Keratinocyte (primary cell): ENCODE data around the gene NIT2. TPM values are rescaled to one million over a fixed set of nuclear protein-coding genes. Genes with fewer than 3 reads are reported as not detected.

Experiments
- DNase-seq: peaks from one replicate; pipeline ENCODE4 v3.0.0-alpha.2; 2011; ENCODE audit warnings: low read depth, missing footprints, low spot score
- FAIRE-seq: peaks from 2 replicates; lab custom pipeline; 2011; peaks lifted over from hg19 to GRCh38; lab: Jason Lieb, UNC
- H2AFZ ChIP-seq: 2 replicates; pipeline ENCODE4 v1.6.0; 2012; ENCODE audit warnings: low read length, control low read depth, inconsistent platforms; ENCODE audit not compliant: control insufficient read depth
- H3K27ac ChIP-seq: 2 replicates; pipeline ENCODE4 v1.5.1; 2011; ENCODE audit warnings: low read length; ENCODE audit not compliant: control insufficient read depth, insufficient read depth
- H3K27me3 ChIP-seq: 3 replicates; pipeline ENCODE4 v1.6.0; 2011; ENCODE audit warnings: low read length; ENCODE audit not compliant: control insufficient read depth, insufficient read depth; ENCODE audit errors: extremely low read depth
- H3K36me3 ChIP-seq, 2 experiments: 2 replicates in 1 of 2; 3 replicates in 1 of 2; pipeline ENCODE4 v1.5.1; 2011; ENCODE audit warnings: low read length in 2 of 2, mild to moderate bottlenecking in 1 of 2; ENCODE audit not compliant: control insufficient read depth in 2 of 2, insufficient read depth in 2 of 2; ENCODE audit errors: extremely low read depth in 1 of 2
- H3K4me1 ChIP-seq: 3 replicates; pipeline ENCODE4 v1.5.1; 2011; ENCODE audit warnings: low read length; ENCODE audit not compliant: control insufficient read depth, insufficient read depth; ENCODE audit errors: extremely low read depth
- H3K4me2 ChIP-seq: 3 replicates; pipeline ENCODE4 v1.6.0; 2011; ENCODE audit warnings: low read depth, low read length; ENCODE audit not compliant: control insufficient read depth, insufficient read depth; ENCODE audit errors: extremely low read depth
- H3K4me3 ChIP-seq, 3 experiments: fragments of 200-600 bp in 1 of 3; sonication (generic) in 1 of 3; 2 replicates in 2 of 3; 3 replicates in 1 of 3; pipeline ENCODE4 v1.5.1; 2011 to 2016; ENCODE audit warnings: low read length in 3 of 3, mild to moderate bottlenecking in 3 of 3, control low read depth in 2 of 3, inconsistent platforms in 1 of 3, low read depth in 1 of 3, mixed read lengths in 1 of 3, mixed run types in 1 of 3, moderate library complexity in 1 of 3; ENCODE audit not compliant: control insufficient read depth in 2 of 3, insufficient read depth in 2 of 3; ENCODE audit errors: extremely low read depth in 1 of 3
- H3K79me2 ChIP-seq: 2 replicates; pipeline ENCODE4 v1.6.0; 2012; ENCODE audit warnings: low read length; ENCODE audit not compliant: control insufficient read depth, insufficient read depth
- H3K9ac ChIP-seq: 3 replicates; pipeline ENCODE4 v1.6.0; 2011; ENCODE audit warnings: low read length; ENCODE audit not compliant: control insufficient read depth, insufficient read depth; ENCODE audit errors: extremely low read depth
- H3K9me1 ChIP-seq: 3 replicates; pipeline ENCODE4 v1.6.0; 2011; ENCODE audit warnings: low read length; ENCODE audit not compliant: control insufficient read depth, insufficient read depth; ENCODE audit errors: extremely low read depth
- H3K9me3 ChIP-seq: 2 replicates; pipeline ENCODE4 v1.5.1; 2012; ENCODE audit warnings: low read depth, low read length; ENCODE audit not compliant: control insufficient read depth
- H4K20me1 ChIP-seq: 3 replicates; pipeline ENCODE4 v1.6.0; 2011; ENCODE audit warnings: low read length; ENCODE audit not compliant: control insufficient read depth, insufficient read depth; ENCODE audit errors: extremely low read depth
- CTCF ChIP-seq, 3 experiments: IDR thresholded peaks in 1 of 3; conservative IDR thresholded peaks in 1 of 3; optimal IDR thresholded peaks in 1 of 3; 2 replicates in 2 of 3; 3 replicates in 1 of 3; pipeline versions ENCODE3 to v1.5.1; 2011; ENCODE audit warnings: low read length in 3 of 3, mild to moderate bottlenecking in 3 of 3, moderate library complexity in 2 of 3, control low read depth in 1 of 3, inconsistent platforms in 1 of 3; ENCODE audit not compliant: insufficient read depth in 2 of 3; ENCODE audit errors: extremely low read depth in 1 of 3
- EZH2 ChIP-seq: IDR thresholded peaks from one replicate; pipeline ENCODE4 v1.6.1; 2012; ENCODE audit warnings: inconsistent platforms, mild to moderate bottlenecking, low read length, moderate library complexity
- dilution Hi-C: fragments of 300-500 bp; cut with MboI; formaldehyde crosslinking; loops from one replicate; pipeline ENCODE4 v1.7.0; 2020; ENCODE audit warnings: low sequenced_read_pairs; ENCODE audit not compliant: extremely low pct_ligation_motif_present
- polyA plus RNA-seq, 5 experiments: library from polyadenylated mRNA; depleted of rRNA in 3 of 5; stranded (reverse) in 3 of 5; stranded (forward) in 1 of 5; unstranded in 1 of 5; fragments of >200 nt; gene quantifications; 1 replicate in 1 of 5; 2 replicates in 3 of 5; 3 replicates in 1 of 5; pipeline versions ENCODE4 v1.2.1 to v1.2.3, GENCODE V29; 2011 to 2012; ENCODE audit warnings: missing spikeins in 2 of 5, low read depth in 1 of 5, low replicate concordance in 1 of 5

Gene NIT2
- polyA plus RNA-seq, 1 donor (not counting 4 experiments of a cell fraction or from before 2014, with no cell fraction given): 118 TPM

- FAIRE-seq: no peak
- Histone ChIP-seq H3K4me1 (peaks cover 16% of the 10 kb centered on the region), H3K79me2 (no peaks in the 10 kb centered on the region), H2AFZ (no peak overlapping the region), H3K9me1 (no peaks in the 10 kb centered on the region), H3K4me3 (no peak overlapping the region), H3K9ac (no peak overlapping the region), H3K36me3 (no peaks in the 10 kb centered on the region), H3K27me3 (no peaks in the 10 kb centered on the region), H4K20me1 (no peaks in the 10 kb centered on the region), H3K4me2 (no peak overlapping the region), H3K9me3 (no peaks in the 10 kb centered on the region), H3K27ac (no peak overlapping the region)
- DNase-seq: no peak
- dilution Hi-C loops: no loop called here
- TF ChIP-seq CTCF (optimal IDR thresholded peaks at IDR 0.05 in 1 of 3, IDR thresholded peaks at IDR 0.05 in 1 of 3, conservative IDR thresholded peaks at IDR 0.05 in 1 of 3; ENCODE audit: extremely low read depth in 1 of 3, insufficient read depth in 2 of 3, low read length in 3 of 3) (no peak), EZH2 (no peak)
Measured at GRCh38 chr3:100407164-100407563, 72.6 kb downstream of the NIT2 start.

GRCh38 chr3:100407977-100408532 is 73.5 kb downstream of the NIT2 start:
- no peak overlapping the region for H3K9ac ChIP-seq
- no peak for TF ChIP-seq CTCF (optimal IDR thresholded peaks at IDR 0.05 in 1 of 3, IDR thresholded peaks at IDR 0.05 in 1 of 3, conservative IDR thresholded peaks at IDR 0.05 in 1 of 3; ENCODE audit: extremely low read depth in 1 of 3, insufficient read depth in 2 of 3, low read length in 3 of 3)
- no peak for TF ChIP-seq EZH2
- H3K79me2 ChIP-seq: no peaks in the 10 kb centered on the region
- DNase-seq (no peak), FAIRE-seq (no peak)
- peaks cover 8% of the 10 kb centered on the region for H3K4me1 ChIP-seq
- H3K4me2 ChIP-seq: no peak overlapping the region
- H3K9me3 ChIP-seq: no peaks in the 10 kb centered on the region
- H3K9me1 ChIP-seq: no peaks in the 10 kb centered on the region
- dilution Hi-C loops: no loop called here
- no peak overlapping the region for H2AFZ ChIP-seq
- H3K27me3 ChIP-seq: no peaks in the 10 kb centered on the region
- H3K4me3 ChIP-seq: no peak overlapping the region
- no peak overlapping the region for H3K27ac ChIP-seq
- H4K20me1 ChIP-seq: no peaks in the 10 kb centered on the region
- H3K36me3 ChIP-seq: no peaks in the 10 kb centered on the region

Other genes starting within 250 kb of the NIT2 start
- gene FILIP1L, start 220.3 kb upstream of the NIT2 start, polyA plus RNA-seq: 14.7 to 27.4 TPM (median 20.6 TPM) in 3 replicates
- gene TBC1D23, start 73.8 kb upstream of the NIT2 start, polyA plus RNA-seq: 23.3 to 42.4 TPM (median 35.3 TPM) in 3 replicates
- gene TOMM70, start 66.3 kb downstream of the NIT2 start, polyA plus RNA-seq: 26.2 to 40.8 TPM (median 26.2 TPM) in 3 replicates
- 0.19 to 0.95 TPM (median 0.64 TPM) in 3 replicates for gene LNP1, start 66.8 kb downstream of the NIT2 start, polyA plus RNA-seq
- gene TMEM45A, start 157.9 kb downstream of the NIT2 start, polyA plus RNA-seq: 29.7 to 61.1 TPM (median 57.2 TPM) in 3 replicates